GM12873 (cell line): ENCODE results near the gene EPHB2.

Experiments
- CTCF ChIP-seq: IDR thresholded peaks from 2 replicates; pipeline ENCODE4 v1.5.1; 2012; ENCODE audit warnings: low read depth, mild to moderate bottlenecking, moderate library complexity, low read length, control low read depth; ENCODE audit not compliant: insufficient read depth; ENCODE audit errors: missing control alignments

EPHB2 gene

GRCh38 chr1:22828484-22829308 lies 118.1 kb downstream of the EPHB2 start:
- no peak for TF ChIP-seq CTCF

GRCh38 chr1:22829309-22829989 lies 118.8 kb downstream of the EPHB2 start:
- no peak for TF ChIP-seq CTCF

- TF ChIP-seq CTCF, result no peak
These were observed 119.5 kb downstream of the EPHB2 start for GRCh38 chr1:22830041-22830566.

- no peak for TF ChIP-seq CTCF
These were observed 120.2 kb downstream of the EPHB2 start for GRCh38 chr1:22830757-22831340.

- TF ChIP-seq CTCF, result no peak
These were observed 121.2 kb downstream of the EPHB2 start for GRCh38 chr1:22831729-22832413.

- no peak for TF ChIP-seq CTCF
These were observed 121.8 kb downstream of the EPHB2 start for GRCh38 chr1:22832414-22832786.
